Kidney epithelial cell (primary cell): Measurements from ENCODE around the gene SLC35G6. TPM values are rescaled to one million over a fixed set of nuclear protein-coding genes. Genes with fewer than 3 reads are reported as not detected.
"Not testable (repeated sequence)": the region's sequence is repeated elsewhere in the genome, so short reads cannot be mapped to it uniquely, and the experiment has no call there.

Source experiments
- DNase-seq: peaks from one replicate; pipeline ENCODE4 v3.0.0-alpha.2; 2010; ENCODE audit warnings: low read depth
- H3K27me3 ChIP-seq: 2 replicates; pipeline ENCODE4 v1.6.0; 2011; ENCODE audit warnings: low read length; ENCODE audit not compliant: control insufficient read depth, insufficient read depth
- H3K36me3 ChIP-seq: 2 replicates; pipeline ENCODE4 v1.5.1; 2011; ENCODE audit warnings: low read length; ENCODE audit not compliant: control insufficient read depth, insufficient read depth
- H3K4me3 ChIP-seq: 2 replicates; pipeline ENCODE4 v1.5.1; 2011; ENCODE audit warnings: low read depth, mild to moderate bottlenecking, control low read depth, low read length
- CTCF ChIP-seq: IDR thresholded peaks from 2 replicates; pipeline ENCODE4 v1.5.1; 2011; ENCODE audit warnings: mild to moderate bottlenecking, moderate library complexity, low read length, control low read depth, inconsistent platforms; ENCODE audit not compliant: insufficient read depth, poor library complexity, severe bottlenecking
- total RNA-seq: library from RNA; depleted of rRNA; stranded (reverse); fragments of >200 nt; gene quantifications from 2 replicates; pipeline ENCODE4 v1.2.3, GENCODE V29; 2015

Gene SLC35G6
- total RNA-seq, 1 donor from 2014 or later = not detected

DNA sequence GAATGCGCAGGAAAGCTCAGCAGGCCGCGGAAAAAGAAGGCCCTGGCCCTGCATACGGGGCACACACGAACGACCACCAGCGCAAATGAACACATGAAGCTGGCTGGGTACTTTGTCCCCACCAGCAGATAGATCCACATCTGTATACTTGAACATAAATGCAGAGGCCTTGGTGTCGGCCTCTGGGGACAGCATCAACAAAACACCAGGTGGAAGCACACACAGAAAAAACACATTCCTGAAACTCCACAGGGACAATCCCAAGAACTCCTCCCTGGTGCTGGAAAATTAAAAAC lies 1.2 kb upstream of the SLC35G6 start:
- DNase-seq = no peak
- H3K36me3 ChIP-seq = no peaks in the 10 kb centered on the region
- TF ChIP-seq CTCF = peak; percentile 10

DNA sequence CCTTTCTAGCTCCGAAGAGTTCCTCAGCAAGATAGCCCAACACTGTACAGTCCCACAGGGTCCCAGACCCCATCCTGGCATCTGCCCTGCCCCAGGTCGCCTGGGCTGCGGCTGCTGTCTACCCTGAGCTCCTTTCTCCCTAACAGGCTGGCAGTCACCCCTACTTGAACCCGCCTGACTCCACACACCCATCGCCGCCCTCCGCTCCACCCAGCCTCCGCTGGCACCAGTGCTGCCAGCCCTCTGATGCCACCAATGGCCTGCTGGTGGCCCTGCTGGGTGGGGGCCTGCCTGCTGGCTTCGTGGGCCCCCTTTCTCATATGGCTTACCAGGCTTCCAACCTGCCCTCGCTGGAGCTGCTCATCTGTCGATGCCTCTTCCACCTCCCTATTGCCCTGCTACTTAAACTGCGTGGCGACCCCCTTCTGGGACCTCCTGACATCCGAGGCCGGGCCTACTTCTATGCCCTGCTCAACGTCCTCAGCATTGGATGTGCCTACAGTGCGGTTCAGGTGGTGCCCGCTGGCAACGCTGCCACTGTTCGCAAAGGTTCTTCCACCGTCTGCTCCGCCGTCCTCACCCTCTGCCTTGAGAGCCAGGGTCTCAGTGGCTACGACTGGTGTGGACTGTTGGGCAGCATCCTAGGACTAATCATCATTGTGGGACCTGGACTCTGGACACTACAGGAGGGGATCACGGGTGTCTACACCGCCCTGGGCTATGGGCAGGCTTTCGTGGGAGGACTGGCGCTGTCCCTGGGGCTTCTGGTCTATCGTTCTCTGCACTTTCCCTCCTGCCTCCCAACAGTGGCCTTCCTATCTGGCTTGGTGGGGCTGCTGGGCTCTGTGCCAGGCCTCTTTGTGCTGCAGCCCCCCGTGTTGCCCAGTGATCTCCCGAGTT lies 846 bp downstream of the SLC35G6 start:
- DNase-seq, H3K36me3 ChIP-seq, H3K4me3 ChIP-seq, H3K27me3 ChIP-seq: not testable (repeated sequence)

More for the DNA sequence above, 1.2 kb upstream of the SLC35G6 start:
- Histone ChIP-seq H3K27me3 (no peaks in the 10 kb centered on the region), H3K4me3 (peak overlapping the region; percentile 91)

GRCh38 chr17:7482742-7483088 lies 1.5 kb downstream of the SLC35G6 start:
- DNase-seq, H3K36me3 ChIP-seq, H3K4me3 ChIP-seq: not testable (repeated sequence)

DNA sequence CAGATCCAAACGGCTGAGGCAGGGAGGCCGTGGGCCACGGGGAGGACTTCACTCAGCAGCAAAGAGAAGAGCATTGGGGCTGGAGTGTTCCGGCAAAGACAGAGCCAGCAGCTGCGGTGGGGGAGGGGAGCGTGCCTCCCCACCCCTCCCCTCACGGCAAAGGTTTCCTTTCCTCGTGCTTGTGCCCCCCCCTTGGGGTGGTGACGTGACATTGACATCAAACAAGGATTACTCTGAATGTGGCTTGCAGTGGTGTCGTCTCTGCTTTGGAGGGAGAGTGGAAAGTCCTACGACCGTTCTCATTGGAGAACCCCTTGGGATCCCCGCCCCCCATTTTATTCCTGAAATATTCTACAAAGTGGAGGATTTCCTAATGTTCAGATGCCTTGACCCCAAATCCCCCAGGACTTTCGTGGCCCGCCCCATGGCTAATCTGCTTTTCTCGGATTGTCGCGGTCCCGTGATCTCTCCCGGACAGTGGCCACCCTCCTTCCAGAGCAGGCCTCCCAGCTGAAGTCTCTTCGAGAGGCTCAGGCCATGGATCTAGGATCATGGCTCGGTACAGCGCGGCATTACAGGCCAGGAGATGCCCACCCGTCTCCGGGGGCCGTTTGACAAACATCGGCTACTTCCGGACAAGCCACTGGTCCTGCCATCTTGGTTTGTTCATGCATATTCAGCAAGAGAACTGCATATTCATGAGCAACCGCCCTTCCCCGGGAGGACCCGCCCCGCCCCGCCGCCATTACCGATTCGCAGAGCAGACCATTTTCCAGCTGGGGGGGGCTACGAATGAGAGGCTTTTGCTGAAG lies 2.2 kb downstream of the SLC35G6 start:
- DNase-seq = peak; percentile 65
- Histone ChIP-seq H3K4me3 (peak overlapping the region; percentile 82), H3K36me3 (no peaks in the 10 kb centered on the region), H3K27me3 (no peaks in the 10 kb centered on the region)
- no peak for TF ChIP-seq CTCF

More at GRCh38 chr17:7482742-7483088, 1.5 kb downstream of the SLC35G6 start:
- H3K27me3 ChIP-seq = not testable (repeated sequence)

- no peaks in the 10 kb centered on the region for H3K27me3 ChIP-seq
- H3K4me3 ChIP-seq = peak within 1 kb of the TSS; percentile 82
These were observed 3.0 kb downstream of the SLC35G6 start, which contains the start of gene POLR2A for GRCh38 chr17:7484067-7484918. Gene POLR2A, plus strand, starts transcription at chr17:7484366.

More at GRCh38 chr17:7484067-7484918, 3.0 kb downstream of the SLC35G6 start, which contains the start of gene POLR2A:
- no peak for TF ChIP-seq CTCF
- no peaks in the 10 kb centered on the region for H3K36me3 ChIP-seq
- DNase-seq = peak; percentile 81
